ENCODE results near the gene PTPMT1. TPM values are rescaled to one million over a fixed set of nuclear protein-coding genes. Genes with fewer than 3 reads are reported as not detected.

Gene PTPMT1
- total RNA-seq, 4 donors from 2014 or later, result 67.7 to 92.3 (median 78.7) TPM

GRCh38 chr11:47589584-47589976, 24.2 kb downstream of the PTPMT1 start:
- peak overlapping the region in 1 of 4 donors; percentile 19 for H3K27ac ChIP-seq
- intact Hi-C loops (cut with DNase I), result no loop called here
- H3K9me3 ChIP-seq, result peaks cover 0 to 4% (median 0%) of the 10 kb centered on the region in 3 donors
- H3K27me3 ChIP-seq, result peaks cover 0 to 58% (median 8%) of the 10 kb centered on the region in 4 donors
- H3K4me1 ChIP-seq, result peaks cover 6 to 30% (median 7%) of the 10 kb centered on the region in 3 donors
- TF ChIP-seq CTCF (IDR thresholded peaks at IDR 0.05) (no peak), POLR2A (IDR thresholded peaks at IDR 0.05) (no peak)
- peak overlapping the region in 3 of 4 donors; percentile 25 to 60 (median 36) for H3K4me3 ChIP-seq
- no peak for DNase-seq
- 61% methylated on average over 5 of the region's 51 CpGs; no CpG with 5 or more reads in 1 of the 2 donors for WGBS, 2 donors
- H3K36me3 ChIP-seq, result peaks cover 0 to 11% (median 4%) of the 10 kb centered on the region in 3 donors

- 63 to 71% methylated on average over 26 to 62 of the region's 122 CpGs for WGBS, 2 donors
- no peak overlapping the region for H3K27ac ChIP-seq
- no peak for DNase-seq
- peaks cover 6 to 30% (median 7%) of the 10 kb centered on the region in 3 donors for H3K4me1 ChIP-seq
- peaks cover 0 to 5% (median 0%) of the 10 kb centered on the region in 3 donors for H3K36me3 ChIP-seq
- intact Hi-C loops (cut with DNase I), result no loop called here
- TF ChIP-seq CTCF (IDR thresholded peaks at IDR 0.05) (no peak), POLR2A (IDR thresholded peaks at IDR 0.05) (no peak)
- peaks cover 0 to 64% (median 8%) of the 10 kb centered on the region in 4 donors for H3K27me3 ChIP-seq
- peak overlapping the region in 3 of 4 donors; percentile 25 to 60 (median 36) for H3K4me3 ChIP-seq
- peaks cover 0 to 4% (median 0%) of the 10 kb centered on the region in 3 donors for H3K9me3 ChIP-seq
These were observed 24.8 kb downstream of the PTPMT1 start for GRCh38 chr11:47589977-47590861.

- TF ChIP-seq POLR2A (IDR thresholded peaks at IDR 0.05) (no peak), CTCF (IDR thresholded peaks at IDR 0.05) (no peak)
- WGBS, 2 donors, result 38 to 59% methylated on average over 4 to 6 of the region's 7 CpGs
- intact Hi-C loops (cut with DNase I), result no loop called here
- Histone ChIP-seq H3K9me3 (peaks cover 0 to 4% (median 0%) of the 10 kb centered on the region in 3 donors), H3K4me3 (no peak overlapping the region), H3K27me3 (peaks cover 0 to 76% (median 8%) of the 10 kb centered on the region in 4 donors), H3K27ac (no peak overlapping the region), H3K36me3 (no peaks in the 10 kb centered on the region), H3K4me1 (peaks cover 6 to 30% (median 7%) of the 10 kb centered on the region in 3 donors)
- DNase-seq, result no peak
These were observed 26.4 kb downstream of the PTPMT1 start for GRCh38 chr11:47591764-47592163.

- no peak overlapping the region for H3K4me3 ChIP-seq
- peaks cover 6 to 30% (median 7%) of the 10 kb centered on the region in 3 donors for H3K4me1 ChIP-seq
- H3K9me3 ChIP-seq, result peaks cover 0 to 4% (median 0%) of the 10 kb centered on the region in 3 donors
- H3K27ac ChIP-seq, result no peak overlapping the region
- TF ChIP-seq POLR2A (IDR thresholded peaks at IDR 0.05) (no peak), CTCF (IDR thresholded peaks at IDR 0.05) (no peak)
- no peak for DNase-seq
- intact Hi-C loops (cut with DNase I), result no loop called here
- 48 to 71% methylated on average over 3 of the region's 4 CpGs for whole genome bisulfite sequencing, 2 donors
- H3K27me3 ChIP-seq, result peaks cover 0 to 76% (median 8%) of the 10 kb centered on the region in 4 donors
- no peaks in the 10 kb centered on the region for H3K36me3 ChIP-seq
These were observed 26.9 kb downstream of the PTPMT1 start for GRCh38 chr11:47592251-47592650.

- Histone ChIP-seq H3K9me3 (peaks cover 0 to 4% (median 0%) of the 10 kb centered on the region in 3 donors), H3K27ac (no peak overlapping the region), H3K4me1 (peaks cover 6 to 30% (median 7%) of the 10 kb centered on the region in 3 donors), H3K36me3 (no peaks in the 10 kb centered on the region), H3K4me3 (no peak overlapping the region), H3K27me3 (peaks cover 0 to 76% (median 8%) of the 10 kb centered on the region in 4 donors)
- no peak for TF ChIP-seq POLR2A (IDR thresholded peaks at IDR 0.05)
- TF ChIP-seq CTCF (IDR thresholded peaks at IDR 0.05), result no peak
- no peak for DNase-seq
- intact Hi-C loops (cut with DNase I), result no loop called here
- 52 to 61% methylated on average over 2 of the region's 2 CpGs for WGBS, 2 donors
These were observed 27.6 kb downstream of the PTPMT1 start for GRCh38 chr11:47592970-47593369.
